Spleen (tissue), 7 donors: Measurements from ENCODE around the gene TRPM2.

Experiments
- CTCF ChIP-seq, 11 experiments: fragments of 200-600 bp in 7 of 11; fragments of 450-650 bp in 4 of 11; sonication (generic) in 4 of 11; IDR thresholded peaks in 8 of 11; conservative IDR thresholded peaks in 3 of 11; 1 replicate in 7 of 11; 2 replicates in 4 of 11; pipeline versions ENCODE4 v1.4.0 to v1.8.0; 2016 to 2021; ENCODE audit warnings: antibody characterized with exemption in 11 of 11, inconsistent platforms in 4 of 11, mild to moderate bottlenecking in 1 of 11
- POLR2AphosphoS5 ChIP-seq, 3 donors: sonication (generic); formaldehyde crosslinking; IDR thresholded peaks; one replicate each; pipeline ENCODE4 v1.5.1; 2017; ENCODE audit warnings: antibody characterized with exemption in 3 of 3
- donor health status: DM: no; HTN: no; CAD: no; lungs with moderate emphysema.
- donor health status: DM: no; HTN: no; CAD: no.
- donor health status: DM: no; HTN: no; CAD: no.

DNA sequence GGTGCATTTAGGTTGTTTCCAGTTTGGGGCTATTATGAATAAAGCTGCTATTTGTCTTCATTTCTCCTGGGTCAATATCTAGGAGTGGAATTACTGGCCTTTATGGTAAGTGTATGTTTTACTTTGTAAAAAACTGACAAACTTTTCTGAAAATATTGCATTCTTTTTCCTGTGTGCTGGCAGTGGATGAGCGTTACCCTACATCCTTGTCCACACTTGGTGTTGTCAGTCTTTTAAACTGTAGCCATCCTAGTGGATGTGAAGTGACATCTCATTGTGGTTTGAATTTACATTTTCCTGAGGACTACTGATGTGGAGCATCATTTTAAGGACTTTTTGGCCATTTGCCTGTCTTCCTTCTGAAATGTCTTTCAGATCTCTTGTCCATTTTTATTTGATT, 35.9 kb downstream of the TRPM2 start:
- no peak for TF ChIP-seq CTCF (IDR thresholded peaks at IDR 0.05 in 8 of 11, conservative IDR thresholded peaks at IDR 0.05 in 3 of 11)
- TF ChIP-seq POLR2AphosphoS5 (IDR thresholded peaks at IDR 0.05) = no peak
